Measurements from ENCODE around the gene GALNT7. TPM values are rescaled to one million over a fixed set of nuclear protein-coding genes. Genes with fewer than 3 reads are reported as not detected.

The GALNT7 gene
- polyA plus RNA-seq, 1 of the 3 experiments (the other 2 are of a cell fraction): 14.8 TPM

DNA sequence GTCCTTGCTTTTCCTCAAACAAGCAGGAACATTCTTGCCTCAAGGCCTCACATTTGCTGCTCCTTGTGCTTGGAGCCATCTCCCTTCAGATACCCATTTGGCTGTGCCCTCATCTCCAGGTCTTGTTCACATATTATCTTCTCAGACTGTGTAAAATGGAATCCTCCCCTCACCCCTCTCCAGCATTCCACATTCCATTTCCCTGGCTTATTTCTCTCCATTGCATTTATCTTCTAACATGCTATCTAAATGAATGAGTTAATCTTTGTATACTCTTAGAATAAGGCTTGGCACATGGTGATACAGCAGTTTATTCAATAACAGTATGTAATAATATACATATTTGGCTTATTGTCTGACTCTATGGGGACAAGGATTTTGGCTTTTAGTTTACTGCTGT lies 8.8 kb upstream of the GALNT7 start:
- TF ChIP-seq GABPA (IDR thresholded peaks at IDR 0.05; ENCODE audit: low read depth): no peak
- TF ChIP-seq, protein P1, sequence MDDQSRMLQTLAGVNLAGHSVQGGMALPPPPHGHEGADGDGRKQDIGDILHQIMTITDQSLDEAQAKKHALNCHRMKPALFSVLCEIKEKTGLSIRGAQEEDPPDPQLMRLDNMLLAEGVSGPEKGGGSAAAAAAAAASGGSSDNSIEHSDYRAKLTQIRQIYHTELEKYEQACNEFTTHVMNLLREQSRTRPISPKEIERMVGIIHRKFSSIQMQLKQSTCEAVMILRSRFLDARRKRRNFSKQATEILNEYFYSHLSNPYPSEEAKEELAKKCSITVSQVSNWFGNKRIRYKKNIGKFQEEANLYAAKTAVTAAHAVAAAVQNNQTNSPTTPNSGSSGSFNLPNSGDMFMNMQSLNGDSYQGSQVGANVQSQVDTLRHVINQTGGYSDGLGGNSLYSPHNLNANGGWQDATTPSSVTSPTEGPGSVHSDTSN (IDR thresholded peaks at IDR 0.05): no peak
- TF ChIP-seq RCOR1 (IDR thresholded peaks at IDR 0.05; ENCODE audit: low read length): no peak
- TF ChIP-seq, protein P2, sequence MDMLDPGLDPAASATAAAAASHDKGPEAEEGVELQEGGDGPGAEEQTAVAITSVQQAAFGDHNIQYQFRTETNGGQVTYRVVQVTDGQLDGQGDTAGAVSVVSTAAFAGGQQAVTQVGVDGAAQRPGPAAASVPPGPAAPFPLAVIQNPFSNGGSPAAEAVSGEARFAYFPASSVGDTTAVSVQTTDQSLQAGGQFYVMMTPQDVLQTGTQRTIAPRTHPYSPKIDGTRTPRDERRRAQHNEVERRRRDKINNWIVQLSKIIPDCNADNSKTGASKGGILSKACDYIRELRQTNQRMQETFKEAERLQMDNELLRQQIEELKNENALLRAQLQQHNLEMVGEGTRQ (IDR thresholded peaks at IDR 0.05; ENCODE audit: borderline replicate concordance, low read depth, low read length): no peak
- TF ChIP-seq, protein P3, sequence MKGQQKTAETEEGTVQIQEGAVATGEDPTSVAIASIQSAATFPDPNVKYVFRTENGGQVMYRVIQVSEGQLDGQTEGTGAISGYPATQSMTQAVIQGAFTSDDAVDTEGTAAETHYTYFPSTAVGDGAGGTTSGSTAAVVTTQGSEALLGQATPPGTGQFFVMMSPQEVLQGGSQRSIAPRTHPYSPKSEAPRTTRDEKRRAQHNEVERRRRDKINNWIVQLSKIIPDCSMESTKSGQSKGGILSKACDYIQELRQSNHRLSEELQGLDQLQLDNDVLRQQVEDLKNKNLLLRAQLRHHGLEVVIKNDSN (IDR thresholded peaks at IDR 0.05; ENCODE audit: borderline replicate concordance, low read depth): no peak
- TF ChIP-seq NFIC (IDR thresholded peaks at IDR 0.05; ENCODE audit: borderline replicate concordance): no peak
- TF ChIP-seq, protein P4, sequence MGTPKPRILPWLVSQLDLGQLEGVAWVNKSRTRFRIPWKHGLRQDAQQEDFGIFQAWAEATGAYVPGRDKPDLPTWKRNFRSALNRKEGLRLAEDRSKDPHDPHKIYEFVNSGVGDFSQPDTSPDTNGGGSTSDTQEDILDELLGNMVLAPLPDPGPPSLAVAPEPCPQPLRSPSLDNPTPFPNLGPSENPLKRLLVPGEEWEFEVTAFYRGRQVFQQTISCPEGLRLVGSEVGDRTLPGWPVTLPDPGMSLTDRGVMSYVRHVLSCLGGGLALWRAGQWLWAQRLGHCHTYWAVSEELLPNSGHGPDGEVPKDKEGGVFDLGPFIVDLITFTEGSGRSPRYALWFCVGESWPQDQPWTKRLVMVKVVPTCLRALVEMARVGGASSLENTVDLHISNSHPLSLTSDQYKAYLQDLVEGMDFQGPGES (IDR thresholded peaks at IDR 0.05; ENCODE audit: low read depth, low read length): no peak
- TF ChIP-seq YY1 (IDR thresholded peaks at IDR 0.05; ENCODE audit: low read depth): no peak
- no peak for TF ChIP-seq EZH2phosphoT487 (IDR thresholded peaks at IDR 0.05; ENCODE audit: borderline replicate concordance, low read depth)
- TF ChIP-seq, protein P5, sequence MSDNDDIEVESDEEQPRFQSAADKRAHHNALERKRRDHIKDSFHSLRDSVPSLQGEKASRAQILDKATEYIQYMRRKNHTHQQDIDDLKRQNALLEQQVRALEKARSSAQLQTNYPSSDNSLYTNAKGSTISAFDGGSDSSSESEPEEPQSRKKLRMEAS (IDR thresholded peaks at IDR 0.05; ENCODE audit: low read depth): no peak
- TF ChIP-seq FOXM1 (IDR thresholded peaks at IDR 0.05; ENCODE audit: low read depth): no peak
- TF ChIP-seq RAD21 (IDR thresholded peaks at IDR 0.05; ENCODE audit: low read length): no peak
- TF ChIP-seq MXI1 (IDR thresholded peaks at IDR 0.05; ENCODE audit: low read depth, low read length): no peak
- no peak for TF ChIP-seq POLR2AphosphoS5 (IDR thresholded peaks at IDR 0.05; ENCODE audit: low read depth, low read length)
- TF ChIP-seq, protein P6, sequence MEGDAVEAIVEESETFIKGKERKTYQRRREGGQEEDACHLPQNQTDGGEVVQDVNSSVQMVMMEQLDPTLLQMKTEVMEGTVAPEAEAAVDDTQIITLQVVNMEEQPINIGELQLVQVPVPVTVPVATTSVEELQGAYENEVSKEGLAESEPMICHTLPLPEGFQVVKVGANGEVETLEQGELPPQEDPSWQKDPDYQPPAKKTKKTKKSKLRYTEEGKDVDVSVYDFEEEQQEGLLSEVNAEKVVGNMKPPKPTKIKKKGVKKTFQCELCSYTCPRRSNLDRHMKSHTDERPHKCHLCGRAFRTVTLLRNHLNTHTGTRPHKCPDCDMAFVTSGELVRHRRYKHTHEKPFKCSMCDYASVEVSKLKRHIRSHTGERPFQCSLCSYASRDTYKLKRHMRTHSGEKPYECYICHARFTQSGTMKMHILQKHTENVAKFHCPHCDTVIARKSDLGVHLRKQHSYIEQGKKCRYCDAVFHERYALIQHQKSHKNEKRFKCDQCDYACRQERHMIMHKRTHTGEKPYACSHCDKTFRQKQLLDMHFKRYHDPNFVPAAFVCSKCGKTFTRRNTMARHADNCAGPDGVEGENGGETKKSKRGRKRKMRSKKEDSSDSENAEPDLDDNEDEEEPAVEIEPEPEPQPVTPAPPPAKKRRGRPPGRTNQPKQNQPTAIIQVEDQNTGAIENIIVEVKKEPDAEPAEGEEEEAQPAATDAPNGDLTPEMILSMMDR (IDR thresholded peaks at IDR 0.05): no peak
- TF ChIP-seq SMC3 (IDR thresholded peaks at IDR 0.05; ENCODE audit: low read depth, low read length): no peak
- TF ChIP-seq RXRA (IDR thresholded peaks at IDR 0.05; ENCODE audit: borderline replicate concordance, low read depth): no peak
- TF ChIP-seq TAF1 (IDR thresholded peaks at IDR 0.05; ENCODE audit: borderline replicate concordance, low read depth, low read length): no peak
- Histone ChIP-seq H3K4me1 (ENCODE audit: control insufficient read depth in 1 of 2, insufficient read depth in 2 of 2, low read depth in 1 of 2, low read length in 1 of 2) (peaks cover 0 to 2% of the 10 kb centered on the region in 2 experiments; a peak in 1 of 4 replicates), H2AFZ (ENCODE audit: low read depth) (no peak overlapping the region), H3F3A (replicated peaks; ENCODE audit: insufficient read depth) (no peaks in the 10 kb centered on the region), H3K27ac (ENCODE audit: low read depth in 2 of 2, low read length in 1 of 2) (no peak overlapping the region), H3K79me2 (ENCODE audit: insufficient read depth) (no peaks in the 10 kb centered on the region), H3K9me2 (no peaks in the 10 kb centered on the region), H3K27me3 (ENCODE audit: insufficient read depth) (no peaks in the 10 kb centered on the region), H3K4me2 (no peak overlapping the region), H3K9ac (no peak overlapping the region), H3K36me3 (replicated peaks in 1 of 2; ENCODE audit: control insufficient read depth in 1 of 2, insufficient read depth in 2 of 2, low read length in 1 of 2) (peaks cover 0 to 5% of the 10 kb centered on the region in 2 experiments), H3K4me3 (ENCODE audit: low read depth in 2 of 2, low read length in 1 of 2) (no peak overlapping the region), H4K20me1 (ENCODE audit: insufficient read depth) (no peaks in the 10 kb centered on the region), H3K9me3 (no peaks in the 10 kb centered on the region)
- CTCF ChIA-PET: interaction anchor here (1.0 to 1.1 kb wide), 2 partner anchors 10 to 135 kb away, joined by 3 to 4 read pairs; no protein-coding TSS in a partner anchor
- POLR2A ChIA-PET: no interaction called here
- DNase-seq: no peak
